ENCODE results near the gene DHCR24. TPM values are rescaled to one million over a fixed set of nuclear protein-coding genes. Genes with fewer than 3 reads are reported as not detected.

The DHCR24 gene
- total RNA-seq, 2 experiments from 2014 or later: 59.5 to 64.7 TPM

GRCh38 chr1:54811739-54812655 is 75.0 kb downstream of the DHCR24 start:
- CTCF ChIA-PET: interaction anchor here (0.8 to 1.5 kb wide), 2 partner anchors 8 to 140 kb away, joined by 3 read pairs; no protein-coding TSS in a partner anchor
- Mint-ChIP-seq H3K36me3 (ENCODE audit: low read depth) (no peaks in the 10 kb centered on the region), H3K4me1 (ENCODE audit: low read depth) (no peaks in the 10 kb centered on the region), H3K27me3 (no peaks in the 10 kb centered on the region), H3K4me3 (no peak overlapping the region), H3K27ac (no peak overlapping the region), H3K9me3 (no peaks in the 10 kb centered on the region)
- no peak for DNase-seq
- TF ChIP-seq CTCF (IDR thresholded peaks at IDR 0.05): no peak
- ATAC-seq: no peak
- intact Hi-C loops (cut with micrococcal nuclease): loop anchor here (2.0 kb wide), 1 partner anchor 139 kb away; no protein-coding TSS in a partner anchor
- POLR2A ChIA-PET: no interaction called here

GRCh38 chr1:54811066-54811465 is 75.9 kb downstream of the DHCR24 start:
- no peak overlapping the region for H3K27ac Mint-ChIP-seq
- H3K4me3 Mint-ChIP-seq: no peak overlapping the region
- no peak for DNase-seq
- H3K9me3 Mint-ChIP-seq: no peaks in the 10 kb centered on the region
- no peaks in the 10 kb centered on the region for H3K36me3 Mint-ChIP-seq (ENCODE audit: low read depth)
- H3K4me1 Mint-ChIP-seq (ENCODE audit: low read depth): no peaks in the 10 kb centered on the region
- ATAC-seq: no peak
- H3K27me3 Mint-ChIP-seq: no peaks in the 10 kb centered on the region
- intact Hi-C loops (cut with micrococcal nuclease): loop anchor here (2.0 kb wide), 1 partner anchor 138 kb away; no protein-coding TSS in a partner anchor
- TF ChIP-seq CTCF (IDR thresholded peaks at IDR 0.05): no peak
- ChIA-PET CTCF (interaction anchor here (0.8 to 1.5 kb wide), 2 partner anchors 9 to 139 kb away, joined by 3 read pairs; no protein-coding TSS in a partner anchor), POLR2A (no interaction called here)

- no peaks in the 10 kb centered on the region for H3K9me3 Mint-ChIP-seq
- peak; percentile 81 for TF ChIP-seq CTCF (IDR thresholded peaks at IDR 0.05)
- intact Hi-C loops (cut with micrococcal nuclease): loop anchor here (2.0 kb wide), 1 partner anchor 138 kb away; no protein-coding TSS in a partner anchor
- peak; percentile 80 for DNase-seq
- no peak overlapping the region for H3K4me3 Mint-ChIP-seq
- CTCF ChIA-PET: interaction anchor here (0.7 to 1.9 kb wide), 15 partner anchors 10 to 320 kb away, joined by 3 to 25 read pairs (median 5); partner anchors contain the start of gene TTC22
- POLR2A ChIA-PET: no interaction called here
- peak; percentile 91 for ATAC-seq
- H3K36me3 Mint-ChIP-seq (ENCODE audit: low read depth): no peaks in the 10 kb centered on the region
- H3K4me1 Mint-ChIP-seq (ENCODE audit: low read depth): peaks cover under 1% of the 10 kb centered on the region
- no peak overlapping the region for H3K27ac Mint-ChIP-seq
- H3K27me3 Mint-ChIP-seq: no peaks in the 10 kb centered on the region
Observed at GRCh38 chr1:54810153-54810942, 76.6 kb downstream of the DHCR24 start.

- POLR2A ChIA-PET: interaction anchor here (1.1 kb wide), 1 partner anchor 9 kb away, joined by 3 read pairs; the partner anchor contains the start of gene TTC22
- TF ChIP-seq CTCF (IDR thresholded peaks at IDR 0.05): no peak
- intact Hi-C loops (cut with micrococcal nuclease): loop anchor here (2.0 kb wide), 1 partner anchor 137 kb away; no protein-coding TSS in a partner anchor
- no peak for DNase-seq
- H3K27me3 Mint-ChIP-seq: no peaks in the 10 kb centered on the region
- H3K27ac Mint-ChIP-seq: no peak overlapping the region
- peaks cover 8% of the 10 kb centered on the region for H3K4me1 Mint-ChIP-seq (ENCODE audit: low read depth)
- no peaks in the 10 kb centered on the region for H3K9me3 Mint-ChIP-seq
- H3K4me3 Mint-ChIP-seq: no peak overlapping the region
- no peak for ATAC-seq
- CTCF ChIA-PET: interaction anchor here (0.7 to 1.9 kb wide), 15 partner anchors 9 to 320 kb away, joined by 3 to 25 read pairs (median 5); partner anchors contain the start of gene TTC22
- H3K36me3 Mint-ChIP-seq (ENCODE audit: low read depth): no peaks in the 10 kb centered on the region
Observed at GRCh38 chr1:54809496-54810074, 77.4 kb downstream of the DHCR24 start.

Measured in activated CD8-positive, alpha-beta T cell treated with anti-CD3 and anti-CD28 coated beads for 36 hours (primary cell).